ENCODE data around the gene ITCH.

ITCH gene

DNA sequence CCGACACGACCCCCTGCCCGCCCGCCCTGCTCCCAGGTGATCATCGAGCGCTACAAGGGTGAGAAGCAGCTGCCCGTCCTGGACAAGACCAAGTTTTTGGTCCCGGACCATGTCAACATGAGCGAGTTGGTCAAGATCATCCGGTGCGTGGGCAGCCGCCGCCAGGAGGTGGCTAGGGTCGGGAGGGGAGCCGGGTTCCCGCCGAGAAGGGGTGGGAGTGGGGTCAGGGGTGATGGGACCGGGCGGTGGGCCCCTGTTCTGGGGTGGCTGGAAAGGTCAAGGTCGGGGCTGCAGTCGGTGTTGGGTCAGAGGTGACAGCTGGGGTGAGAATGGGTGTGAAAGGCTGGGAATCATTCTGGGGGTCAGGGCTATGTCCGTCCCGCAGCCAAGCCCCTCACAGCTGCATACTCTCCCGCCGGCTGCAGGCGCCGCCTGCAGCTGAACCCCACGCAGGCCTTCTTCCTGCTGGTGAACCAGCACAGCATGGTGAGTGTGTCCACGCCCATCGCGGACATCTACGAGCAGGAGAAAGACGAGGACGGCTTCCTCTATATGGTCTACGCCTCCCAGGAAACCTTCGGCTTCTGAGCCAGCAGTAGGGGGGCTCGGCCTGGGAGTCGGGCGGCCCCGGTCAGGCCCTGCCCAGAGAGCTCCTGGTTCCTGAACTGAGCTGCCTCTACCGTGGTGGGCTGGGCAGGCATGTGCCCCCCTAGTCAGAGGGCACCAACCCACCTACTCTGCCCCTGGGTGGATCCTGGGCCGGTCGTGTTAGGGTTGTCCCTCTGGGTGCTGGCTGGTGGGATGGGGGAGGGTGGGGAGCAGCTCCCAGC, 196.5 kb downstream of the ITCH start:
- TF ChIP-seq, protein P1, sequence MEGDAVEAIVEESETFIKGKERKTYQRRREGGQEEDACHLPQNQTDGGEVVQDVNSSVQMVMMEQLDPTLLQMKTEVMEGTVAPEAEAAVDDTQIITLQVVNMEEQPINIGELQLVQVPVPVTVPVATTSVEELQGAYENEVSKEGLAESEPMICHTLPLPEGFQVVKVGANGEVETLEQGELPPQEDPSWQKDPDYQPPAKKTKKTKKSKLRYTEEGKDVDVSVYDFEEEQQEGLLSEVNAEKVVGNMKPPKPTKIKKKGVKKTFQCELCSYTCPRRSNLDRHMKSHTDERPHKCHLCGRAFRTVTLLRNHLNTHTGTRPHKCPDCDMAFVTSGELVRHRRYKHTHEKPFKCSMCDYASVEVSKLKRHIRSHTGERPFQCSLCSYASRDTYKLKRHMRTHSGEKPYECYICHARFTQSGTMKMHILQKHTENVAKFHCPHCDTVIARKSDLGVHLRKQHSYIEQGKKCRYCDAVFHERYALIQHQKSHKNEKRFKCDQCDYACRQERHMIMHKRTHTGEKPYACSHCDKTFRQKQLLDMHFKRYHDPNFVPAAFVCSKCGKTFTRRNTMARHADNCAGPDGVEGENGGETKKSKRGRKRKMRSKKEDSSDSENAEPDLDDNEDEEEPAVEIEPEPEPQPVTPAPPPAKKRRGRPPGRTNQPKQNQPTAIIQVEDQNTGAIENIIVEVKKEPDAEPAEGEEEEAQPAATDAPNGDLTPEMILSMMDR (IDR thresholded peaks at IDR 0.05; ENCODE audit: low read depth, low read length, missing control alignments) = no peak
- DNase-seq (ENCODE audit: low read depth) = no peak
- H3K4me3 ChIP-seq (ENCODE audit: low read depth, low read length) = no peak overlapping the region

DNA sequence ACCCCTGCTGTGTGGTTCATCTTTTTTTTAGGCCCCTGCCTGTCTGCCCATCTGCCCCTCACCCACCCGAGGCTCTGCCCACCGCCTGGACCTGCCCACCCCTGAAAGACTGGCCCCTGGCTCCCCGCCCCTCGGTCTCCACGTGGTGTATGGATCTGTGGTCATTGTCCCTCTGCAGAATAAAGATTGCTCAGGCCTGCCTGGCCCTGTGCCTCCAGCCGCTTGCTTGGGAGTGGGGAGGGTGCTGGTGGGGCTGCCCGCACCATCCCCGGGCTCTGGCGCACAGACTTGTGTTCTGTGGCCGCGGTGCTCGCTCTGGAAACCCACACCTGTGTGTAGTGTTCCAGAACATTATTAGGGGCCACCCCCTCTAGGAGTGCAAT, 197.1 kb downstream of the ITCH start:
- no peak overlapping the region for H3K4me3 ChIP-seq (ENCODE audit: low read depth, low read length)
- TF ChIP-seq, protein P1 (IDR thresholded peaks at IDR 0.05; ENCODE audit: low read depth, low read length, missing control alignments) = no peak
- no peak for DNase-seq (ENCODE audit: low read depth)

- H3K4me3 ChIP-seq (ENCODE audit: low read depth, low read length) = no peak overlapping the region
- TF ChIP-seq, protein P1 (IDR thresholded peaks at IDR 0.05; ENCODE audit: low read depth, low read length, missing control alignments) = no peak
- DNase-seq (ENCODE audit: low read depth) = no peak
Observed at GRCh38 chr20:34560614-34561013, 197.5 kb downstream of the ITCH start.

Data from GM12864 (cell line).